ENCODE data around the gene SLC25A6.
"Not testable (repeated sequence)": the region's sequence is repeated elsewhere in the genome, so short reads cannot be mapped to it uniquely, and the experiment has no call there.

The SLC25A6 gene

DNA sequence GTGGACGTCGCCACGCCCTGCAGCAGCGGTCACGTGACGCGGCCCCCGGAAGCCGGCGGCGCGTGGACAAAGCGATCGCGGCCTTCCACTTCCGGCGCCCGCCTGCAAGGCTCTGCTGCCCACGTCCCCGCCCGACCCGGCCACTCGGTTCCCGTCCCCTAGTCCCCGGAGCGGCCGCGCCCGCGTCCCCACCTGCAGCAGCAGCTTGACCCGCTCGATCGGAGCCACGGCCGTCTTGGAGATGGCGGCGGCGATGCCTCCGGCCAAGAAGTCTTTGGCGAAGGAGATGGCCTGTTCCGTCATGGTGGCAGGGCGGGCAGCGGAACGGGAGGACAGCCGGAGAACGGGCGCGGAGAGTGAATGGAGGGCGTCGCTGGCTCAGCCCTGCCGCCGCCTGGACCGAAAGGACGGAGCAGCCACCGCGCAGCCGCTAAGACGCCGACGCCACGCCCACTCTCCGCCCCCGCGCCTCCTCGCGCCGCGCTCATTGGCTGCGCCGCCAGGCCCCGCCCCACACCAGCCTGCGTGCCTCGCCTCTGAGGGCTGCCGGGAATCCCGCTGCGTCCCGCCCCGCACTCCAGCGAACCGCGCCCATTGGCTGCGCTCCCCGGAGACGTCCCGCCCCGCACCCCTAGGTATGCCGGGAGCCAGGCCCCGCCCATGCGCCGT is at the start of gene SLC25A6:
Gene SLC25A6 (minus strand): TSS at position 407 of the 669 bp plus-strand sequence. CDS start 104 bp downstream, at position 303.
- peaks cover 71% of the 10 kb centered on the region for H3K4me1 Mint-ChIP-seq (ENCODE audit: low read depth)
- H3K36me3 Mint-ChIP-seq (ENCODE audit: low read depth): peaks cover 66% of the 10 kb centered on the region
- H3K4me3 Mint-ChIP-seq: peak within 1 kb of the TSS; percentile 94
- no peaks in the 10 kb centered on the region for H3K9me3 Mint-ChIP-seq
- no peaks in the 10 kb centered on the region for H3K27me3 Mint-ChIP-seq
- peak within 1 kb of the TSS; percentile 96 for H3K27ac Mint-ChIP-seq

DNA sequence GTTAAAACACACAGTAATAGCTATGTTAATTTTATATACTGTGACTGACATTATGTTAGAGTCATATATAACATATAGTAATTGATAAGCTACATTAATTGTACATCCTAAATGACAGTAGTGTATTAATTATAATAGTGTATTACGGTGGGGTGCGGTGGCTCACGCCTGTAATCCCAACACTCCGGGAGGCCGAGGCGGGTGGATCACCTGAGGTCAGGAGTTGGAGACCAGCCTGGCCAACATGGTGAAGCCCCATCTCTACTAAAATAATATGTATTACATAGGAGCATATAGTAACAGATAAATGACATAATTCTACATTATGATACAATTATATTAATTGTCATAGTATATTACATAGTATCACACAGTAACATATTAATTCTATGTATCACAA is 48.6 kb upstream of the SLC25A6 start:
- peaks cover 65% of the 10 kb centered on the region for H3K36me3 Mint-ChIP-seq (ENCODE audit: low read depth)
- no peaks in the 10 kb centered on the region for H3K4me1 Mint-ChIP-seq (ENCODE audit: low read depth)
- no peaks in the 10 kb centered on the region for H3K27me3 Mint-ChIP-seq
- no peak overlapping the region for H3K27ac Mint-ChIP-seq
- no peak overlapping the region for H3K4me3 Mint-ChIP-seq
- peaks cover 14% of the 10 kb centered on the region for H3K9me3 Mint-ChIP-seq

DNA sequence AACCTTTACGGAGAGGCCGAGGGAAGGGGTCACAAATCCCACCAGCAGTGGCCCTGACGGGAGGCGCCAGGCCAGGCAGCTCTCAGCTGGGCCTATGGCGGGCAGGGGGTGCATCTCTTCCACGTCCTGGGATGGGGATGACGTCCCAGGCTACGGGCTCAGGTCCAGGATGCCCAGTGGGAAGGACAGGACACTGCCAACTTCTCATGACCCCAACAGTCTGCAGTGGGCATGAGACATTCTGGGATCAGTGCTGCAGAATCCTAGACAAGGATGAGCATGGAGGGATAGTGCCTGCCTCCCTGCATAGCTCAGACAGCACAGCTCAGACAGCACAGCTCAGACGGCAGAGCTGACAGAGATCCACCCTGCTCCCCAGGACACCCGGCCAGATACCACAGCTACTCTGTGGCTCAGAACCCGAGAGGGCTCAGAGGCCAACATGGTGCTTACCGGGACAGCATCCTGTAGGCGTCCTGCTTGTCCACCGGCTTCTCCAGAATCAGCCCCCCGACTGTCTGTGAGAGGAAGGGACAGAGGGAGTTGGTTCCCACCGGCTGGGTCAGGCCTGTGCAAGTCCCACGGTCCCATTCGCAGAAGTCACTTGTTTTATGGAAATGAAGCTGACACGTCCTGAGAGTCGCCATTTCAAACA is 43.5 kb upstream of the SLC25A6 start:
- Mint-ChIP-seq H3K36me3 (ENCODE audit: low read depth) (peaks cover 43% of the 10 kb centered on the region), H3K27me3 (no peaks in the 10 kb centered on the region), H3K9me3 (no peaks in the 10 kb centered on the region)

DNA sequence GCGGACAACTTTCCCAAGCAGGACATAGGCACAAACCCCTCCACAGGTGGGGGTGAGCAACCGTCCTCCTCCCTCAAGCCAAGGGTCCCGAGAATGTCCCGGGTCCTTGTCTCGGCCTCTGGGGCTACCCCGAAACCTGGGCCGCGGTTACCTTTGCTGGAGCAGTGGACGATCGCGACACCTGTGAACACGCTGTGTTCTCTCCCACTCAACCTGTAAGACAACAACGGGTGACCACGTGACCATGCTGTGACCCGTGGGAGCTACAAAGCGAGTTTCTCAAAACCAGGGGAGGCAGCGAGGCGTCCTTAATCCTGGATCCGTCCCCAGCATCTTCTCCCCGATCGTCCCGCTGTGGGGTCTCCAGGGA is 42.9 kb upstream of the SLC25A6 start:
- no peaks in the 10 kb centered on the region for H3K27me3 Mint-ChIP-seq
- H3K36me3 Mint-ChIP-seq (ENCODE audit: low read depth): peaks cover 43% of the 10 kb centered on the region
- no peak overlapping the region for H3K27ac Mint-ChIP-seq
- H3K4me3 Mint-ChIP-seq: no peak overlapping the region
- H3K4me1 Mint-ChIP-seq (ENCODE audit: low read depth): no peaks in the 10 kb centered on the region
- no peaks in the 10 kb centered on the region for H3K9me3 Mint-ChIP-seq

More for the DNA sequence above, 43.5 kb upstream of the SLC25A6 start:
- H3K27ac Mint-ChIP-seq: no peak overlapping the region
- H3K4me1 Mint-ChIP-seq (ENCODE audit: low read depth): no peaks in the 10 kb centered on the region
- H3K4me3 Mint-ChIP-seq: no peak overlapping the region

DNA sequence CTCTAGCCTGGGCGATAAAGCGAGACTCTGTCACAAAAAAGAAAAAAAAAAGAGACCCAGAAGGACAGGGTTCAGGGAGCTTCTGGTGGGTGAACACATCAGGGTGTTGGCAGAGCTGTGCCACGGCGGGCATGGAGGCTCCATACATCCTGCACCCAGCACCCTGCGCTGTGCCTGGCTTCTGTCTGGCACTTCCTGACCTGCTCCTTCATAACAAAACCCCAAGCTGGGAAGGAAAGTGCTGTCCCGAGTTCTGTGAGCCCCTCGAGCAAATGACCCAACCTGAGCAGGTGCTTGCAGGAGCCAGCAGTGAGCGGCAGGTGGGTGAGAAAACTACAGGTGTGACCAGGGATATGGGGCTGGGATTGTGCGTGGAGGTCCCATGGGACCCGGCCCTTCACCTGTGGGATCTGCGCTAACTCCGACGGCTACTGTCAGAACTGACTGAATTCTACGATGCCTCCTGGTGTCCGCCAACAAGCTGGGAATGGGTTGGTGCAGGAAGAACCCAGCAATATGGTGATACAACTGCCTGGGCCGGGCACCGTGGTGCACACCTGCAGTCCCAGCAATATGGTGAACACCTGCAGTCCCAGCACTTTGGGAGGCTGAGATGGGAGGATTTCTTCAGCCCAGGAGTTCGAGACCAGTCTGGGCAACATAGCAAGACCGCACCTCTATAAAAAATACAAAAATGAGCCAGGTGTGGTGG is 41.9 kb upstream of the SLC25A6 start:
- Mint-ChIP-seq H3K4me3 (no peak overlapping the region), H3K27ac (no peak overlapping the region), H3K9me3 (no peaks in the 10 kb centered on the region), H3K4me1 (ENCODE audit: low read depth) (no peaks in the 10 kb centered on the region), H3K36me3 (ENCODE audit: low read depth) (peaks cover 34% of the 10 kb centered on the region), H3K27me3 (no peaks in the 10 kb centered on the region)

DNA sequence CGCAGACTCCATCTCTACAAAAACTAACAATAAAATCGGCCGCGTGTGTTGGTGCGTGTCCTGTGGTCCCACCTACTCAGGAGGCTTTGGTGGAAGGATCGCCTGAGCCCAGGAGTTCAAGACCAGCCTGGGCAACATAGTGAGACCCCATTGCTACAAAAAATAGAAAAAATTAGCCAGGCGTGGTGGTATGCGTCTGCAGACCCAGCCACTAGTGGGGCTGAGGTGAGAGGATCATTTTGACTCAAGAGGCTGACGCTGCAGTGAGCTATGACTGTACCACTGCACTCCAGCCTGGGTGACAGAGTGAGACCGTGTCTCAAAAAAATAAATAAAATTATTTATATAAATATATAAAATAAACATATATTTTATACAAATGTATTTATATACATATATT is 38.5 kb upstream of the SLC25A6 start:
- Mint-ChIP-seq H3K27ac (no peak overlapping the region), H3K9me3 (no peaks in the 10 kb centered on the region), H3K27me3 (no peaks in the 10 kb centered on the region), H3K4me3 (no peak overlapping the region), H3K36me3 (ENCODE audit: low read depth) (peaks cover 21% of the 10 kb centered on the region), H3K4me1 (ENCODE audit: low read depth) (no peaks in the 10 kb centered on the region)

DNA sequence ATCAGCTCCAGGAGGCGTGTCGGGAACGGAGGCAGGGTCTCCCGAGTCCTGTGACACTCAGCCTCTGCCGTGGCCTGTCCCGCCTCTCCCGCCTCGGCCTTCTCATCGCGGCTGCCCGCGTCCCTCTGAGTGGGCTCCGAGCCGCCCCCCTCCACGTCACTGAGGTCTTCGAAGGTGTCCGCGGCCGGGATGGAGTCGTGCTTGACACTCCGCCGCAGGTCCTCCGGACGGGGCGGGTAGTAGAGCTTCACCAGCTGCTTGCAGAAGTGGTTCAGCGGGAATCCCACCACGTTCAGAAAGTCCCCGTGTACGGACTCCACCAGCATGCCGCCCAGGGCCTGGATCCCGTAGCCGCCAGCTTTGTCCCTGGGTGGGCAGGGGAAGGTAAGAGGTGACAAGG is 35.8 kb upstream of the SLC25A6 start:
- no peaks in the 10 kb centered on the region for H3K4me1 Mint-ChIP-seq (ENCODE audit: low read depth)
- H3K9me3 Mint-ChIP-seq: peaks cover 6% of the 10 kb centered on the region
- H3K27me3 Mint-ChIP-seq: no peaks in the 10 kb centered on the region
- H3K36me3 Mint-ChIP-seq (ENCODE audit: low read depth): peaks cover 40% of the 10 kb centered on the region
- no peak overlapping the region for H3K27ac Mint-ChIP-seq
- H3K4me3 Mint-ChIP-seq: no peak overlapping the region

DNA sequence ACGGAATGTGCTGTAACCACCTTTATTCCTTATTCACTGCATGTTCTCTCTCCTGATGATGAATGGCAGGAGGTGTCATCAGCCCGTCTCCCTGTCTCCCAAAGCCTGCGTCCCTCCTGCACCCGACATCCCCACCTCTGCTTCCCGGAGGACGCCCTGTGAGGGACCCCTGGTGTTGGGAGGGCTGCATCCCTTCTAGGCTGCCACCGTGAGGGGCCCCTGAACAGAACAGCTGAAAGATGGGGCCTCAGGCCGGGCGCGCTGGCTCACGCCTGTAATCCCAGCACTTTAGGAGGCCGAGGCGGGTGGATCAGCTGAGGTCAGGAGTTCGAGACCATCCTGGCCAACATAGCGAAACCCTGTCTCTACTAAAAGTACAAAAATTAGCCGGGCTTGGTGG is 34.4 kb upstream of the SLC25A6 start:
- not testable (repeated sequence) for H3K4me1 Mint-ChIP-seq (ENCODE audit: low read depth); H3K9me3 Mint-ChIP-seq; H3K27me3 Mint-ChIP-seq; H3K27ac Mint-ChIP-seq; H3K4me3 Mint-ChIP-seq
- H3K36me3 Mint-ChIP-seq (ENCODE audit: low read depth): peaks cover 54% of the 10 kb centered on the region

DNA sequence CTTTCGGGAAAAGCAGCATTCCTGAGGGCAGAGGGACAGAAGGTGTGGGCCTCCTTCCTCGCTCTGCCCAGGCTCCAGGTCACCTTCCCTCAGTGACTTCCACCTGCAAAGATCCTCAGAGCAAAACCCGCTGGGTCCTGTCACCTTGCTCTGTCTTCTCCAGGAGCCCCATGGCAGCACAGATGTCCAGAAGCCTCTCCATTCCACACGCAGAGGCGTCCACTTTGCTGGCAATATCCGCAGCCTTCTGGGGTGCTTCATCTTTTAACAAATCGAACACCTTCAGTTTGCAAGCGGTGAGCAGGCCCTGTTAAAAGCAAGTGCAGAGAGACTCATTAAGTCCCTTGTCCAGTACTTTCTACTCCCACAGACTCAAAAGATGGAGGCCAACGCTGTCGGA is 33.5 kb upstream of the SLC25A6 start:
- Mint-ChIP-seq H3K36me3 (ENCODE audit: low read depth) (peaks cover 57% of the 10 kb centered on the region), H3K4me3 (no peak overlapping the region), H3K4me1 (ENCODE audit: low read depth) (no peaks in the 10 kb centered on the region), H3K9me3 (peaks cover 9% of the 10 kb centered on the region), H3K27me3 (no peaks in the 10 kb centered on the region), H3K27ac (no peak overlapping the region)

DNA sequence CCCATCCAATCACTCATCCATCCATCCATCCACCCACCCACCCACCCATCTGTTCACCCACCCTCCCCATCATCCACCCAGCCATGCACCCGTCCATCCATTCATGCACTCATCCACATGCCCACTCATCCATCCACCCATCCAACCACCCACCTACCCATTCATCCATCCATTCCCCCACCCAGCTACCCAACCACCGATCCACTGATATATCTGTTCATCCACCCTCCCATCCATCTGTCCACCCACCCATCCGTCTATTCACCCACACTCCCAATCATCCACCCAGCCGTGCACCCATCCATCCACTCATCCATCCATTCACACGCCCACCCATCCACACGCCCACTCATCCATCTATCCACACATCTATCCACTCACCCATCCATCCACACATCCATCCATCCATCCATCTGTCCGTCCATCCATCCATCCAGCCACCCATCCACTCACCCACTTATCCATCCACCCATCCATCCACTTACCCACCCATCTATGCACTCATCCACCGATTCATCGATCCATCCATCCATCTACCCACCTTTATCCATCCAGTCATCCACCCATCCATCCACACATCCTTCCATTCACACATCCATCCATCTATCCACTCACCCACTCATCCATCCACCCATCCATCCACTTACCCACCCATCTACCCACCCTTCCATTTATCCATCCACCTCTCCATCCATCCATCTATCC is 32.4 kb upstream of the SLC25A6 start:
- peaks cover 66% of the 10 kb centered on the region for H3K36me3 Mint-ChIP-seq (ENCODE audit: low read depth)
- H3K4me1 Mint-ChIP-seq (ENCODE audit: low read depth): no peaks in the 10 kb centered on the region
- H3K27ac Mint-ChIP-seq: no peak overlapping the region
- H3K9me3 Mint-ChIP-seq: peaks cover 9% of the 10 kb centered on the region
- H3K4me3 Mint-ChIP-seq: no peak overlapping the region
- no peaks in the 10 kb centered on the region for H3K27me3 Mint-ChIP-seq

DNA sequence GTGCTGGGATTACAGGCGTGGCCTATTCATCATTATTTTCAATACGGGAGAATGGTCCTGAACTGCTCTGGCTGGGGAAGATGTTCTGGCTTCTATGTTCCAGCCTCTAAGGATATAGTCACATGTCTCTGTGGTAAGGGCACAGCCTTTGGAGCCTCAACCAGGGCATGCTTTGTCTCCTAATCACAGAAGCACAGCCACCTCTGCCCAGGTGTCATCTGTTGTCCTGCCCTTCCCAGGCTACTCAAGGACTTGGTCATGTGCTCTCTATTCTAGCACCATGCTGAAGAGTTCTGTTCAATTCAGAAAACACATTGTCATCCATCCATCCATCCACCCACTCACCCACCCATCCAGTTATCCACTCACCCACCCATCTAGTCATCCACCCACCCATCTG is 31.3 kb upstream of the SLC25A6 start:
- peaks cover 9% of the 10 kb centered on the region for H3K9me3 Mint-ChIP-seq
- peaks cover 66% of the 10 kb centered on the region for H3K36me3 Mint-ChIP-seq (ENCODE audit: low read depth)
- H3K27me3 Mint-ChIP-seq: no peaks in the 10 kb centered on the region
- H3K27ac Mint-ChIP-seq: no peak overlapping the region
- no peaks in the 10 kb centered on the region for H3K4me1 Mint-ChIP-seq (ENCODE audit: low read depth)
- no peak overlapping the region for H3K4me3 Mint-ChIP-seq

DNA sequence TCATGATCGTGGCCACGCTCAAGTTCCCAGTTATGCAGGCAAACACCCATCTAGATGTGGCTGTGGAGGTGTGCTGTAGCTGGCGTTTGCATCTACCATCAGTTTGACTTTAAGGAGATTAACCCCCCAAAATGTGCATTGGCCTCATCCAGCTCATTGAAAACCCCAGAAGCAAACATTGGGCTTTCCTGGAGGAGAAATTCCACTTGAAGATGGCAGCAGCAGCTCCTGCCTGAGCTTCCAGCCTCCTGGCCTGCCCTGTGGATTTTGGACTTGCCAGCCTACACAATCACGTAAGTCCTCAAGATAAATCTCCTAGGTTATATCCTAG is 30.2 kb upstream of the SLC25A6 start:
- H3K4me1 Mint-ChIP-seq (ENCODE audit: low read depth): no peaks in the 10 kb centered on the region
- peaks cover 9% of the 10 kb centered on the region for H3K9me3 Mint-ChIP-seq
- H3K36me3 Mint-ChIP-seq (ENCODE audit: low read depth): peaks cover 62% of the 10 kb centered on the region
- H3K4me3 Mint-ChIP-seq: no peak overlapping the region
- no peak overlapping the region for H3K27ac Mint-ChIP-seq
- H3K27me3 Mint-ChIP-seq: no peaks in the 10 kb centered on the region

DNA sequence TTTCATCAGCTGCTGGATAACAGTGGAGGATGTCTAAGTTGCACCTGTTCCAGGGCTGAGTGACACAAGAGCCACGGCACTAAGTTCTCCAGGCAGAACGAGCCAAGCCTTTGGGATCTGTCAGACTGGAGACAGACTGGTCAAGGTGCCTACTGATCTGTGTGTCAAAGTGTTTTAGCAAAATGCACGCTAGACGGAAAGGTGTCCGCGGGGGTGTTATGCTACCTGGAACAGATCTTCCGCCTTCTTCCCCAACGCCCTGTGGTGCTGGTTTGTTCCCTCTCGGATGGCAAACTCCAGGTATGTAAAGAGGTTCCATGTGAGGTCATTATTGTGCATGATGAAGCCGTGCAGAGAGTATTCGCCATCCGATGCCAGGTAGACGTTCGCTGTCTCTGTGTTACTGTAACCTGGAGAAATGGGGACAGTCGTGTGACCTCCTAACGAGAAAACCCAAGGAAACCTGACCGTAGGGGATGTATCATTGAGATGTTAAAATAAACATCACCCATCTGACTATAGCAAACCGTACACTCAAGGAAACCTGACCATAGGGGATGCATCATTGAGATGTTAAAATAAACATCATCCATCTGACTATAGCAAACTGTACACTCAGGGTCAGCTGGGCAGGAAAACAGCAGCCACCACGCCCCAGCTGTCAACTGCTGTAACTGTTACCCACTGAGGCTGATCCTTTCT is 29.7 kb upstream of the SLC25A6 start:
- Mint-ChIP-seq H3K27ac (no peak overlapping the region), H3K36me3 (ENCODE audit: low read depth) (peaks cover 58% of the 10 kb centered on the region), H3K9me3 (peaks cover 9% of the 10 kb centered on the region), H3K27me3 (no peaks in the 10 kb centered on the region), H3K4me1 (ENCODE audit: low read depth) (no peaks in the 10 kb centered on the region), H3K4me3 (no peak overlapping the region)

DNA sequence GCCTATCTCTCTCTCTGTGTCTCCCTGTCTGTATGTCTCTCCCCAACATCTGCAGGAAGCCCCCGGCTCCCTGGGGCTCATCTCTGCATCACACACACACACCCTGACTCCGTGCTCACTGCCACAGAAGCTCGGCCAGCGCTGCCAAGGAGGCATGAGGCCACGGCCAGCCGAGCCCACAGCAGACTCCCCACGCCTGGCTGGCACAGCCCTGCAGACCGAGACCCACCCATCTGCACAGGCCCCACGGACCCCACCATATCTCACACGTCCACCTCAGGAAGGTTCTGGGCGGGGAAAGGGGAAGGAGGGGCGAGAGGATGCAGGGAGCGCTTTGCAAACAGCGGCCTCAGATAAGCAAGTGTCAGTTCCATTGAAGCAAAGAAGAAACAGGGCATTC is 28.5 kb upstream of the SLC25A6 start:
- H3K9me3 Mint-ChIP-seq: peaks cover 9% of the 10 kb centered on the region
- peaks cover 50% of the 10 kb centered on the region for H3K36me3 Mint-ChIP-seq (ENCODE audit: low read depth)
- H3K4me3 Mint-ChIP-seq: no peak overlapping the region
- peak overlapping the region; percentile 65 for H3K27ac Mint-ChIP-seq
- no peaks in the 10 kb centered on the region for H3K27me3 Mint-ChIP-seq
- no peaks in the 10 kb centered on the region for H3K4me1 Mint-ChIP-seq (ENCODE audit: low read depth)

Data from stimulated activated naive CD8-positive, alpha-beta T cell treated with anti-CD3 and anti-CD28 coated beads, Interleukin-15, Interleukin-2, amounts not matched to agents 100 ng/mL and 50 ng/mL, for 24 hours (primary cell).